ENCODE data around the gene ZC3H7A. TPM values are rescaled to one million over a fixed set of nuclear protein-coding genes. Genes with fewer than 3 reads are reported as not detected.

ZC3H7A gene
- total and polyA plus RNA-seq, 9 of the 15 experiments (the other 6 are each of a cell fraction or from before 2014, with no cell fraction given) = 19.8 to 49.1 (median 28.2) TPM

GRCh38 chr16:11742536-11743307 is 54.3 kb downstream of the ZC3H7A start, which contains the start of gene TXNDC11 (continued):
- no peak for TF ChIP-seq MGA (IDR thresholded peaks at IDR 0.05)
- peak; percentile 42; the same call in 1 of the 2 replicates for TF ChIP-seq USF1 (CRISPR knock-in tag; IDR thresholded peaks at IDR 0.05)
- no peak for TF ChIP-seq ZNF133 (CRISPR knock-in tag; IDR thresholded peaks at IDR 0.05)
- no peak for TF ChIP-seq EHMT2 (IDR thresholded peaks at IDR 0.05)
- TF ChIP-seq MYBL2 (IDR thresholded peaks at IDR 0.05; ENCODE audit: low read depth) = no peak
- TF ChIP-seq MYBL2 (CRISPR knock-in tag; IDR thresholded peaks at IDR 0.05; ENCODE audit: borderline replicate concordance) = no peak
- no peak for TF ChIP-seq ZC3H8 (IDR thresholded peaks at IDR 0.05)
- TF ChIP-seq ARID2 (IDR thresholded peaks at IDR 0.05) = no peak
- no peak for TF ChIP-seq ZNF408 (CRISPR knock-in tag; IDR thresholded peaks at IDR 0.05; ENCODE audit: low read depth)
- no peak for TF ChIP-seq GTF2F1 (IDR thresholded peaks at IDR 0.05; ENCODE audit: low read depth, low read length)
- no peak for TF ChIP-seq RFX7 (CRISPR knock-in tag; IDR thresholded peaks at IDR 0.05)
- no peak for TF ChIP-seq NFXL1 (CRISPR knock-in tag; IDR thresholded peaks at IDR 0.05)
- no peak for TF ChIP-seq STAT5B (CRISPR knock-in tag; IDR thresholded peaks at IDR 0.05)
